ENCODE measurements around the gene C8A. TPM values are rescaled to one million over a fixed set of nuclear protein-coding genes. Genes with fewer than 3 reads are reported as not detected.

C8A gene
- total RNA-seq, 2 experiments from 2014 or later, result not detected

GRCh38 chr1:56866656-56867055 is 12.1 kb downstream of the C8A start:
- ChIA-PET CTCF (interaction anchor here (0.7 kb wide), 1 partner anchor 49 kb away, joined by 3 read pairs; no protein-coding TSS in a partner anchor), POLR2A (no interaction called here)
- Mint-ChIP-seq H3K9me3 (ENCODE audit: low read depth) (no peaks in the 10 kb centered on the region), H3K4me3 (no peak overlapping the region), H3K4me1 (no peaks in the 10 kb centered on the region), H3K36me3 (ENCODE audit: low read depth) (no peaks in the 10 kb centered on the region), H3K27ac (no peak overlapping the region), H3K27me3 (peaks cover 16% of the 10 kb centered on the region)
- no peak for DNase-seq
- intact Hi-C loops (cut with DNase I, micrococcal nuclease), result no loop called here
- no peak for ATAC-seq

- no peaks in the 10 kb centered on the region for H3K4me1 Mint-ChIP-seq
- POLR2A ChIA-PET, result no interaction called here
- H3K27ac Mint-ChIP-seq, result no peak overlapping the region
- H3K4me3 Mint-ChIP-seq, result no peak overlapping the region
- CTCF ChIA-PET, result no interaction called here
- H3K36me3 Mint-ChIP-seq (ENCODE audit: low read depth), result no peaks in the 10 kb centered on the region
- peaks cover 18% of the 10 kb centered on the region for H3K27me3 Mint-ChIP-seq
- intact Hi-C loops (cut with DNase I, micrococcal nuclease), result no loop called here
- no peaks in the 10 kb centered on the region for H3K9me3 Mint-ChIP-seq (ENCODE audit: low read depth)
- DNase-seq, result no peak
- no peak for ATAC-seq
Observed at GRCh38 chr1:56867491-56867890, 12.9 kb downstream of the C8A start.

- Mint-ChIP-seq H3K4me1 (no peaks in the 10 kb centered on the region), H3K9me3 (ENCODE audit: low read depth) (no peaks in the 10 kb centered on the region), H3K27ac (no peak overlapping the region), H3K36me3 (ENCODE audit: low read depth) (no peaks in the 10 kb centered on the region), H3K27me3 (peaks cover 18% of the 10 kb centered on the region), H3K4me3 (no peak overlapping the region)
- POLR2A ChIA-PET, result no interaction called here
- intact Hi-C loops (cut with DNase I, micrococcal nuclease), result no loop called here
- no peak for ATAC-seq
- no peak for DNase-seq
- CTCF ChIA-PET, result no interaction called here
Observed at GRCh38 chr1:56868761-56869160, 14.2 kb downstream of the C8A start.

- H3K4me1 Mint-ChIP-seq, result no peaks in the 10 kb centered on the region
- peaks cover 13% of the 10 kb centered on the region for H3K27me3 Mint-ChIP-seq
- intact Hi-C loops (cut with DNase I, micrococcal nuclease), result no loop called here
- H3K9me3 Mint-ChIP-seq (ENCODE audit: low read depth), result no peaks in the 10 kb centered on the region
- DNase-seq, result no peak
- H3K36me3 Mint-ChIP-seq (ENCODE audit: low read depth), result no peaks in the 10 kb centered on the region
- no peak overlapping the region for H3K27ac Mint-ChIP-seq
- POLR2A ChIA-PET, result no interaction called here
- CTCF ChIA-PET, result no interaction called here
- ATAC-seq, result no peak
- no peak overlapping the region for H3K4me3 Mint-ChIP-seq
Observed at GRCh38 chr1:56872597-56872996, 18.0 kb downstream of the C8A start.

GRCh38 chr1:56873213-56873612 is 18.6 kb downstream of the C8A start:
- DNase-seq (no peak), ATAC-seq (no peak)
- intact Hi-C loops (cut with DNase I, micrococcal nuclease), result no loop called here
- Mint-ChIP-seq H3K27ac (no peak overlapping the region), H3K4me1 (no peaks in the 10 kb centered on the region), H3K4me3 (no peak overlapping the region), H3K27me3 (peaks cover 11% of the 10 kb centered on the region), H3K9me3 (ENCODE audit: low read depth) (no peaks in the 10 kb centered on the region), H3K36me3 (ENCODE audit: low read depth) (no peaks in the 10 kb centered on the region)
- CTCF ChIA-PET, result no interaction called here
- POLR2A ChIA-PET, result no interaction called here

- H3K27ac Mint-ChIP-seq, result no peak overlapping the region
- no peak for ATAC-seq
- H3K4me1 Mint-ChIP-seq, result no peaks in the 10 kb centered on the region
- H3K27me3 Mint-ChIP-seq, result peaks cover 7% of the 10 kb centered on the region
- intact Hi-C loops (cut with DNase I, micrococcal nuclease), result no loop called here
- no peaks in the 10 kb centered on the region for H3K9me3 Mint-ChIP-seq (ENCODE audit: low read depth)
- H3K36me3 Mint-ChIP-seq (ENCODE audit: low read depth), result no peaks in the 10 kb centered on the region
- DNase-seq, result no peak
- CTCF ChIA-PET, result no interaction called here
- no peak overlapping the region for H3K4me3 Mint-ChIP-seq
- POLR2A ChIA-PET, result no interaction called here
Observed at GRCh38 chr1:56874689-56875088, 20.1 kb downstream of the C8A start.

GRCh38 chr1:56877973-56878372 is 23.4 kb downstream of the C8A start:
- no peaks in the 10 kb centered on the region for H3K9me3 Mint-ChIP-seq (ENCODE audit: low read depth)
- no peak overlapping the region for H3K27ac Mint-ChIP-seq
- H3K27me3 Mint-ChIP-seq, result peaks cover 2% of the 10 kb centered on the region
- no peaks in the 10 kb centered on the region for H3K36me3 Mint-ChIP-seq (ENCODE audit: low read depth)
- H3K4me3 Mint-ChIP-seq, result no peak overlapping the region
- ChIA-PET POLR2A (no interaction called here), CTCF (no interaction called here)
- no peak for ATAC-seq
- no peaks in the 10 kb centered on the region for H3K4me1 Mint-ChIP-seq
- no peak for DNase-seq
- intact Hi-C loops (cut with DNase I, micrococcal nuclease), result no loop called here

GRCh38 chr1:56880774-56881173 is 26.2 kb downstream of the C8A start:
- ATAC-seq (no peak), DNase-seq (no peak)
- Mint-ChIP-seq H3K4me1 (no peaks in the 10 kb centered on the region), H3K27ac (no peak overlapping the region), H3K4me3 (no peak overlapping the region), H3K36me3 (ENCODE audit: low read depth) (no peaks in the 10 kb centered on the region), H3K27me3 (peaks cover 3% of the 10 kb centered on the region), H3K9me3 (ENCODE audit: low read depth) (no peaks in the 10 kb centered on the region)
- ChIA-PET POLR2A (no interaction called here), CTCF (no interaction called here)
- intact Hi-C loops (cut with DNase I, micrococcal nuclease), result no loop called here

GRCh38 chr1:56881417-56881816 is 26.8 kb downstream of the C8A start:
- ATAC-seq, result no peak
- ChIA-PET CTCF (no interaction called here), POLR2A (no interaction called here)
- Mint-ChIP-seq H3K9me3 (ENCODE audit: low read depth) (no peaks in the 10 kb centered on the region), H3K4me1 (no peaks in the 10 kb centered on the region), H3K4me3 (no peak overlapping the region), H3K27ac (no peak overlapping the region), H3K27me3 (peaks cover 3% of the 10 kb centered on the region), H3K36me3 (ENCODE audit: low read depth) (no peaks in the 10 kb centered on the region)
- intact Hi-C loops (cut with DNase I, micrococcal nuclease), result no loop called here
- no peak for DNase-seq

GRCh38 chr1:56890229-56890628 is 35.6 kb downstream of the C8A start:
- no peaks in the 10 kb centered on the region for H3K36me3 Mint-ChIP-seq (ENCODE audit: low read depth)
- H3K27ac Mint-ChIP-seq, result no peak overlapping the region
- peaks cover 5% of the 10 kb centered on the region for H3K27me3 Mint-ChIP-seq
- DNase-seq, result no peak
- ChIA-PET POLR2A (no interaction called here), CTCF (interaction anchor here (0.9 kb wide), 1 partner anchor 78 kb away, joined by 3 read pairs; no protein-coding TSS in a partner anchor)
- intact Hi-C loops (cut with DNase I, micrococcal nuclease), result no loop called here
- no peaks in the 10 kb centered on the region for H3K4me1 Mint-ChIP-seq
- ATAC-seq, result no peak
- no peaks in the 10 kb centered on the region for H3K9me3 Mint-ChIP-seq (ENCODE audit: low read depth)
- H3K4me3 Mint-ChIP-seq, result no peak overlapping the region

GRCh38 chr1:56894014-56894413 is 39.4 kb downstream of the C8A start:
- intact Hi-C loops (cut with DNase I, micrococcal nuclease), result no loop called here
- POLR2A ChIA-PET, result no interaction called here
- no peaks in the 10 kb centered on the region for H3K9me3 Mint-ChIP-seq (ENCODE audit: low read depth)
- CTCF ChIA-PET, result no interaction called here
- no peak overlapping the region for H3K27ac Mint-ChIP-seq
- peaks cover 8% of the 10 kb centered on the region for H3K27me3 Mint-ChIP-seq
- ATAC-seq (no peak), DNase-seq (no peak)
- no peaks in the 10 kb centered on the region for H3K4me1 Mint-ChIP-seq
- H3K4me3 Mint-ChIP-seq, result no peak overlapping the region
- H3K36me3 Mint-ChIP-seq (ENCODE audit: low read depth), result no peaks in the 10 kb centered on the region

- H3K36me3 Mint-ChIP-seq (ENCODE audit: low read depth), result no peaks in the 10 kb centered on the region
- POLR2A ChIA-PET, result no interaction called here
- H3K4me3 Mint-ChIP-seq, result no peak overlapping the region
- H3K4me1 Mint-ChIP-seq, result no peaks in the 10 kb centered on the region
- CTCF ChIA-PET, result no interaction called here
- intact Hi-C loops (cut with DNase I, micrococcal nuclease), result no loop called here
- ATAC-seq, result no peak
- no peak overlapping the region for H3K27ac Mint-ChIP-seq
- no peak for DNase-seq
- H3K27me3 Mint-ChIP-seq, result peaks cover 8% of the 10 kb centered on the region
- no peaks in the 10 kb centered on the region for H3K9me3 Mint-ChIP-seq (ENCODE audit: low read depth)
Observed at GRCh38 chr1:56897150-56898004, 42.8 kb downstream of the C8A start.

Data from activated CD4-positive, alpha-beta T cell treated with anti-CD3 and anti-CD28 coated beads for 36 hours (primary cell).